Psoas muscle (tissue), 8 donors: ENCODE measurements around the gene RNF157. TPM values are rescaled to one million over a fixed set of nuclear protein-coding genes. Genes with fewer than 3 reads are reported as not detected.

Experiments used
- ATAC-seq, 4 donors: fragments of 200-7000 bp; cut with Tn5 transposase; one replicate each; pipeline ENCODE4 v1.9.1; 2020; ENCODE audit warnings: moderate library complexity in 3 of 4, mild to moderate bottlenecking in 2 of 4
- DNase-seq, 2 donors: peaks; one replicate each; pipeline ENCODE4 v3.0.0-alpha.2; 2020
- H3K27ac ChIP-seq: fragments of 200-600 bp; one replicate; pipeline ENCODE4 v1.8.0; 2022
- H3K27me3 ChIP-seq, 3 donors: fragments of 200-600 bp in 1 of 3; one replicate each; pipeline versions ENCODE4 v1.6.1 to v1.8.0; 2013 to 2022; ENCODE audit warnings: low read length in 2 of 3, mild to moderate bottlenecking in 2 of 3, moderate library complexity in 1 of 3; ENCODE audit not compliant: insufficient read depth in 3 of 3
- H3K36me3 ChIP-seq, 2 donors: fragments of 200-600 bp in 1 of 2; one replicate each; pipeline versions ENCODE4 v1.6.1 to v1.8.0; 2013 to 2022; ENCODE audit warnings: low read depth in 1 of 2, mild to moderate bottlenecking in 1 of 2, moderate library complexity in 1 of 2; ENCODE audit not compliant: insufficient read depth in 1 of 2
- H3K4me1 ChIP-seq: fragments of 200-600 bp; one replicate; pipeline ENCODE4 v1.8.0; 2022
- H3K4me3 ChIP-seq: fragments of 200-600 bp; one replicate; pipeline ENCODE4 v1.8.0; 2022; ENCODE audit warnings: mild to moderate bottlenecking
- H3K9me3 ChIP-seq: fragments of 200-600 bp; one replicate; pipeline ENCODE4 v1.8.0; 2022
- CTCF ChIP-seq: fragments of 200-600 bp; IDR thresholded peaks from one replicate; pipeline ENCODE4 v1.8.0; 2022; ENCODE audit warnings: antibody characterized with exemption
- WGBS, 3 donors: extraction: QIAGEN DNeasy Blood & Tissue Kit; methylation state at CpG; one replicate each; pipeline versions ENCODE4 v1.1.6 to v1.1.7; 2013; 5-methylcytosine and 5-hydroxymethylcytosine counted together
- intact Hi-C, 2 donors: fragments of 100-400 bp; cut with DNase I; formaldehyde crosslinking; loops; one replicate each; pipeline versions ENCODE4 v1.11.0 to v1.14.2; 2022
- long read RNA-seq, 2 donors: library from polyadenylated mRNA; unstranded; transcript quantifications; one replicate each; pipeline ENCODE4 v2.0.0, GENCODE V29; 2021
- polyA plus RNA-seq, 3 donors: library from polyadenylated mRNA; stranded (reverse); fragments of 200-250 nt; gene quantifications; one replicate each; pipeline ENCODE4 v1.2.3, GENCODE V29; 2013
- total RNA-seq, 4 donors: library from RNA; stranded (reverse); fragmentation: NEBNext Ultra II Directional in 2 of 4; extraction: Animal tissue kit (Norgen Biotek cat#: 25700) in 2 of 4; gene quantifications; one replicate each; pipeline versions ENCODE4 v1.2.1 to v1.2.4, GENCODE V29; 2021 to 2023
- donor health status: healthy with polysubstance abuse.
- donor health status: DM: no; HTN: no; CAD: no; lungs with moderate emphysema.
- donor health status: Bipolar disorder and iron deficiency.
- donor health status: healthy.
- donor health status: DM: yes; HTN: yes; CAD: no.
- donor health status: DM: no; HTN: no; CAD: no.
- donor health status: DM: no; HTN: no; CAD: no.
- donor health status: DM: yes; HTN: yes; CAD: no.

The RNF157 gene
- total RNA-seq, result 10 to 100 TPM; 35.0 to 76.5 (median 60.0) TPM
- 10 to 100 TPM; 14.9 to 90.1 (median 73.9) TPM for polyA plus RNA-seq
- long read RNA-seq, donor 1, full-length matches to known transcripts, result 6 of 55 reads
- long read RNA-seq, donor 1, partial matches to known transcripts, result 19 of 55 reads
- long read RNA-seq, donor 1, other reads (novel, unspliced or antisense), result 30 of 55 reads
- long read RNA-seq, donor 2, full-length matches to known transcripts, result 31 of 135 reads
- long read RNA-seq, donor 2, partial matches to known transcripts, result 31 of 135 reads
- long read RNA-seq, donor 2, other reads (novel, unspliced or antisense), result 73 of 135 reads

GRCh38 chr17:76240461-76241203 is at the start of gene RNF157:
TSS of gene RNF157 (minus strand) at chr17:76240493. CDS start at chr17:76240240, 253 bp downstream.
- TF ChIP-seq CTCF, result no peak
- intact Hi-C loops, result loop anchor here in 1 of 2 donors (5.0 kb wide), 1 partner anchor 43 kb away; no protein-coding TSS in a partner anchor
- Histone ChIP-seq H3K4me1 (peaks cover 35% of the 10 kb centered on the region), H3K27ac (peak within 1 kb of the TSS; percentile 94), H3K27me3 (no peaks in the 10 kb centered on the region), H3K36me3 (no peaks in the 10 kb centered on the region), H3K4me3 (peak within 1 kb of the TSS; percentile 76), H3K9me3 (no peaks in the 10 kb centered on the region)
- 0% methylated on average over 34 to 100 of the region's 102 CpGs for WGBS, 3 donors
- ATAC-seq, result peak; percentile 80 to 86 (median 82)
- peak; percentile 72 to 89 for DNase-seq

GRCh38 chr17:76281573-76282371 is 41.5 kb upstream of the RNF157 start:
- intact Hi-C loops, result no loop called here
- peak; percentile 40 to 89 for DNase-seq
- ATAC-seq, result peak; percentile 46 to 81 (median 57)
- H3K27ac ChIP-seq, result no peak overlapping the region
- 46 to 65% (median 48%) methylated on average over 23 of the region's 23 CpGs for WGBS, 3 donors
- H3K4me3 ChIP-seq, result no peak overlapping the region
- no peak for TF ChIP-seq CTCF
- H3K27me3 ChIP-seq, result no peaks in the 10 kb centered on the region
- no peaks in the 10 kb centered on the region for H3K9me3 ChIP-seq
- peaks cover 13% of the 10 kb centered on the region for H3K4me1 ChIP-seq
- no peaks in the 10 kb centered on the region for H3K36me3 ChIP-seq

- H3K27ac ChIP-seq, result no peak overlapping the region
- 95% methylated on average over 15 of the region's 15 CpGs for WGBS, 3 donors
- ATAC-seq (no peak), DNase-seq (no peak)
- H3K27me3 ChIP-seq, result no peaks in the 10 kb centered on the region
- H3K9me3 ChIP-seq, result no peaks in the 10 kb centered on the region
- intact Hi-C loops, result no loop called here
- no peak for TF ChIP-seq CTCF
- H3K4me1 ChIP-seq, result peaks cover 16% of the 10 kb centered on the region
- H3K4me3 ChIP-seq, result no peak overlapping the region
- no peaks in the 10 kb centered on the region for H3K36me3 ChIP-seq
Observed at GRCh38 chr17:76280650-76281049, 40.4 kb upstream of the RNF157 start.

- DNase-seq, result no peak
- no peak for ATAC-seq
- peaks cover 16% of the 10 kb centered on the region for H3K4me1 ChIP-seq
- WGBS, 3 donors, result 89 to 93% (median 91%) methylated on average over 15 of the region's 15 CpGs
- no peak overlapping the region for H3K4me3 ChIP-seq
- no peaks in the 10 kb centered on the region for H3K9me3 ChIP-seq
- H3K27me3 ChIP-seq, result no peaks in the 10 kb centered on the region
- TF ChIP-seq CTCF, result no peak
- intact Hi-C loops, result loop anchor here (1.0 to 5.0 kb wide), 4 partner anchors 83 to 159 kb away; no protein-coding TSS in a partner anchor
- no peak overlapping the region for H3K27ac ChIP-seq
- no peaks in the 10 kb centered on the region for H3K36me3 ChIP-seq
Observed at GRCh38 chr17:76279742-76280287, 39.5 kb upstream of the RNF157 start.
